ENCODE data around the gene PPP6R2.
A peak's percentile ranks its signal among the peaks of the same experiment; 100 is the strongest.

Gene PPP6R2

GRCh38 chr22:50305923-50306566 lies 37.1 kb upstream of the PPP6R2 start:
- peak; percentile 93 for DNase-seq

DNA sequence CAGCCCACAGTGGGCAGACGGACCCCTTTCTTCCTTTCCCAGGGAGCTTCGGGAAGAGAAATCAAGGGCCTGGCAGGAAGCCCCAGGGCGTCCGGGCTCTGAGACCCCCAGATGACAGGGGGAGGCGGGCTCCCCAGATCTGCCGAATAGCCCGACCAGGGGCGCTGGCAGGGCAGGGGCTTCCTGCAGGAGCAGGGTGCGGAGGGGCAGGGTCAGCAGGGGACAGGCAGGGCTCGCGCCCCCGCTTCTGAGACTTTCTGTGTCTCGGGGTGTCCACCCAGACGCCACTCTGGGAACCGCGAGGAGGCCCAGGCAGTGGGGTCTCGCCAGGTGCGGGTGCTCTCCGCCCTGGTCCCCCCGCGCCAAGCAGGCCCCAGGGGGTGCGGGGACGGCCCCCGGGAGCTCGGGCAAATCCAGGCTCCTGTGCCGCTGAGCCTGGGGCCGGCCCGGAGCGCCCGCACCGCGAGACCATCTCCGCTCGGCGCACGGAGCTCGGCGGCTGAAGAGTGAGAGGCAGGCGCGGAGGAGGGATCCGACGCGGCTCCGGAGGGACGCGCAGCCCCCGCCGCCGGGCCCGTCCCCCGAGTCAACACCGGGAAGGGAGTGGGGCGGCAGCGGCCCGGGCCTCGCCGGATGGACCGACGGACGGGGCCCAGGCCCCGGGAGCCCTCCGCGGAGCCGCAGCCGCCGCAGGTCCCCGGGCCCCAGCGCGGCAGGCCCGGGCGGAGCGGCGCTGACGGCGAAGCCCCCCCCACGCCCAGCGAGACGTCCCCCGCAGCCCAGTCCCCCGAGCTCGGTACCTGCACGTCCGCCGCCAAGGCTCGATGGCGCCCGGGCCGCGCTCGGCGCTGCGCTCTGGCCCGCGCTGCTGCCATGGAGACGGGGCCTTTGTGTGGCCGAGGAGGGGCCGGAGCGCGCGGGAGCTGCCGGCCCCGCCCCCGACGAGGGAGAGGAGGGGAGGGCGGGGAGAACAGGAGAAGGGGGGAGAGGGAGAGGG lies 36.1 kb upstream of the PPP6R2 start, which contains the start of gene PLXNB2:
PLXNB2 (minus strand) TSS at position 894 of the 997 bp plus-strand sequence. CDS start 17,062 bp downstream, outside the sequence.
- peak; percentile 74 for DNase-seq

DNA sequence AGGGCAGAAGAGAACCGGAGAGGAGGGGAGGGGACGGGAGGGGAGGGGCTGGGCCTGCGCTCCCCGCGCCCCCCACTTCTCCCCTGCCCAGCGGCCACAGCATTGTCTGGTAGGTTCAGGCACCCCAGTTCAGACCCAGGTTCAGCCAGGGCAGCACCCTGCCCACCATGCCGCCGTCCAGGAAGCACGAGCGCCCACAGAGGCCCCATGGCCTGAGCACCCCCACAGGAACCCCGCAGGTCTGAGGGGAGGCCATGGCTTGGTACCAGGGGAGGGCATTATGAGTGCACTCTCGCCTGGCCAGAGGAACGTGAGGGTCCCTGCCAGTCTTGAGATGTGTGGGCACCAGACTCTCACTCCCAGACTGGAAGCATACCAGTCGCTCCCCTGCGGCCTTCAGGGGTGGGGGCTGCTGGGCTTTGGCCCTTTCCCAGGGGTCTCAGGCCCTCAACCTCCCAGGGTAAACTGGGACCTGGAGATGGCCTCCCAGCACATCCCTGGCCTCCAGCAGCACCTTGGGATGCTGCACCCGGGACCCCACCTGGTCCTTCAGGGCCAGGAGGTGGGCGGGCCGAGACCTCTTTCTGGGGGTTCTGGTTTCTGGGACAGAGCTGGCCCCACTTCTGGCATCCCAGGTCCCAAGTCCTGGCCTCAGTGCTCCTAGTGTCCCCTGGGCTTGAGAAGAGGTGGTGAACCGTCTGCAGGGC lies 35.1 kb upstream of the PPP6R2 start:
- DNase-seq, result no peak

GRCh38 chr22:50308597-50308935 lies 34.6 kb upstream of the PPP6R2 start:
- peak; percentile 65 for DNase-seq

- DNase-seq, result no peak
These were observed 34.0 kb upstream of the PPP6R2 start for GRCh38 chr22:50308986-50309600.

- DNase-seq, result no peak
These were observed 33.5 kb upstream of the PPP6R2 start for GRCh38 chr22:50309601-50309991.

DNA sequence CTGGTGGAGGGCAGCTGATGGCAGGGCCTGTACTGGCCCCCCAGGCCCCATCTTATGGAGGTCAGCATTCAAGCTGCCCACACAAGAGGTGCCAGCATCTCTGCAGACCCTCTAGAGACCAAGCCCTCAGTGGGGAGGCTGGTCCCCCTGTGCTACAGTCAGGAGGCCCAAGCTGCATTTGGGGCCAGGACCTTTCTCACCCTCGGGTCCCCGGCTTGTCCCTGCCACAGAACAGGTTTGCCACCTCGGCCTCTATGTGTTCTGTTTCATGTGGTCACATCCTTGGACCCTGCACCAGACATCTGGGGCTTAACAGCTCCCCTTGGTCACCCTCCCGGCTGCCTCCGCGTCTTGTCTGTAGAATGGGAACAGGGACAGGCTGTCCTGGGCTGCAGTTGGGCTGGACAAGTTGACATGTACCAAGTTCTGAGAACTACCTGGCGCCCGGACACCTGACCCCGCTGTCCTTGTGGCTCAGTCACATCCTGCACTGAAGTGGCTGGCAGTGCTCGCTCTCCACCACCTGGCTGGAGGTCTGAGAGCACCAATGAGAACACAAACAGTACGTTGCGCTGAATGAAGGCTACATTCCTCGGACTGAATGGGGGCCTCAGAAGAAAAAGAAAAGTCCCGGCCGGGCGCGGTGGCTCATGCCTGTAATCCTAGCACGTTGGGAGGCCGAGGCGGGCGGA lies 33.0 kb upstream of the PPP6R2 start:
- no peak for DNase-seq

DNA sequence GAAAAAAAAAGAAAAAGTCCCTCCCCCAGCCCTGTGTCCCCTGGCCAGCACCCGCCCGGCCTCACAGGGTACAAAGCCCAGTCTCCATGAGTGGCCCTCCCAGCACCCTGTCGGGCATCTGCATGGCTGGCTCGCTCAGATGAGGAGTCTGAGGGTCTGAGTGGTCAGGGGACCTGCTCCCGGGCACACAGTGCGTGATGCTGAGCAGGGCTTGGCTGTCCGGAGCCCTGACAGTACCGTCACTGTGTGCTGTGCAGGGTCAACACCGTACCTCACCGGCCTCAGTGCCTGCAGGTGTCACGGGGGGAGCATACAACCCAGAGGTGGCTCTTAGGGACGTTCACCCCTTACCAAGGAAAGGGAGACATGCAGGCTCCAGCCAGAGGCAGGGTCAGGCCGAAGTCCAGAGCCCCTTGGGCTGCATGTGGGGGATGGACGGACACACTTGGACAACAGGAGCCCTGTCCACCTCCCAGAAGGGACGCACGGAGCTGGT lies 32.1 kb upstream of the PPP6R2 start:
- DNase-seq, result no peak

GRCh38 chr22:50311606-50312351 lies 31.3 kb upstream of the PPP6R2 start:
- no peak for DNase-seq

GRCh38 chr22:50312371-50312770 lies 30.8 kb upstream of the PPP6R2 start:
- DNase-seq, result no peak

DNA sequence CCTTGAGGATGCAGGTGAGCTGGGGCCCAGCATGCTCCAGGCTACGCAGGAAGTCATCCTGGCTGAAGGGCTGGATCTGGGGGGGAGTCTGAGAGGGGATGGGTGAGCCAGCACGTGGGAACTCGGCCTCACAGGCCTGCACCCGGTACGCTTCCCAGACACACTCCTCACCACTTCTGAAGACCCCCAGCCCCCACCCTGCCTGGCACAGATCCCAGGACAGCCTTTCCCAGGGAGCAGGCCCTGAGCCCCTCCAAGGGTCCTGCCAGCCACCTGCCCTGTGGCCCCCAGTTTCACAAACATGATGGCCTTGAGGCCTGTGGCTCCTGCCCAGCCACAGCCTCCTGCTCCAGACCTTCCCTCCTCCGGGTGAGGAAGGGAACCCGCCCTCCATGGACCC lies 30.1 kb upstream of the PPP6R2 start:
- DNase-seq, result no peak

- no peak for DNase-seq
These were observed 29.5 kb upstream of the PPP6R2 start for GRCh38 chr22:50313600-50313999.

DNA sequence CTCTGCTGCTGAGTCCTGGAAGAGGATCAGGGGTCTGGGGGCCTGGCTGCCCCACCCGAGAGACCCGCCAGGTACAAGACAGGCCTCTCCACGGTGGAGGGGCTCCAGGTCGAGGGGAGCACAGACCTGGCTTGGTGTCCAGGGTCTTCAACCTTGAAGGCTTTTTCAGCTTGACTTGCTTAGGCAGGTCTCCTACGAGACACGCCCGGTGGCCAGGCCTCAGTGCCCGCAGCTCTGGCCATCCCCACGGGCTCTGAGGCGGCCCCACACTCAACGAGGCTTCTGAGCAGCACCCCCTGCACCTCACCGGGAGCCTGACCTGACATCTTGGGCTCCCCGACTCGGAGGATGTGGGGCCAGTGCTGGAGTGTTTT lies 29.1 kb upstream of the PPP6R2 start:
- DNase-seq, result no peak

DNA sequence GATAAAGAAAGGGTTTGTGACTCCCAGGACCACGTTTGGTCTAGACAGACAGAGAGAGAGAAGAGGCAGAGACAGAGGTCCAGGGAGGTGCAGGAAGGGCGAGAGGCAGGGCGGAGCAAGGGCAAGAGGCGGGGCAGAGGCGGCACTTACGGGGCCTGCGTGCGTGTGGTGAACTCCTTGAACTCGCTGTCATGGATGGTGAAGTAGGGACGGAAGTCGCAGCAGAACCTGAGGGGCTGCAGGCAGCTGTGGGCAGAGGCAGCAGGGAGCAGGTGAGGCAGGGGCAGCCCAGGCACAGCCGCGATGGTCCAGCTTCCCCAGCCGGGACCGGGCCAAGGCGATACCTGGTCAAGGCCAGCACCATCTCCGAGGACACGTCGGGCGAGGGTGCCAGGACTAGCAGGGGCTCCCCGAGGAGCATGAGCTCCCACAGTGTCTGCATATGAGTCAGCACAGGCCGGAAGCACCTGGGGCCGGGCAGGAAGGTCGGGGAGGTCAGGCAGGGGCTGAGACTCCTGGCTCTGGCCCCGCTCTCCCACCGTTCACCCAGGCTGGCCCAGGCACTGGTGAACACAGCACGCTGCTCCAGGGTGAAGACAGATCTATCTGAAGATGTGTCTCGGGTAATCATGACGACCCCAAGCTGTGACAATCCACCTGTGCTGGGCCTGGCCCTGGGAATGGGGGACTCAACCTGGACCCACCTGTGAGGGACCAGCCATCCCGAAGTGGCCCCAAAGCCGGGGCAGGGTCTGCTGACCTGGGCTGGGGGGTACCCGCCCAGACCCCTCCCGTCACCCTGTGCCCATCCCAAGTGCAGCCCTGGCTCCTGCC lies 28.5 kb upstream of the PPP6R2 start:
- DNase-seq, result no peak

DNA sequence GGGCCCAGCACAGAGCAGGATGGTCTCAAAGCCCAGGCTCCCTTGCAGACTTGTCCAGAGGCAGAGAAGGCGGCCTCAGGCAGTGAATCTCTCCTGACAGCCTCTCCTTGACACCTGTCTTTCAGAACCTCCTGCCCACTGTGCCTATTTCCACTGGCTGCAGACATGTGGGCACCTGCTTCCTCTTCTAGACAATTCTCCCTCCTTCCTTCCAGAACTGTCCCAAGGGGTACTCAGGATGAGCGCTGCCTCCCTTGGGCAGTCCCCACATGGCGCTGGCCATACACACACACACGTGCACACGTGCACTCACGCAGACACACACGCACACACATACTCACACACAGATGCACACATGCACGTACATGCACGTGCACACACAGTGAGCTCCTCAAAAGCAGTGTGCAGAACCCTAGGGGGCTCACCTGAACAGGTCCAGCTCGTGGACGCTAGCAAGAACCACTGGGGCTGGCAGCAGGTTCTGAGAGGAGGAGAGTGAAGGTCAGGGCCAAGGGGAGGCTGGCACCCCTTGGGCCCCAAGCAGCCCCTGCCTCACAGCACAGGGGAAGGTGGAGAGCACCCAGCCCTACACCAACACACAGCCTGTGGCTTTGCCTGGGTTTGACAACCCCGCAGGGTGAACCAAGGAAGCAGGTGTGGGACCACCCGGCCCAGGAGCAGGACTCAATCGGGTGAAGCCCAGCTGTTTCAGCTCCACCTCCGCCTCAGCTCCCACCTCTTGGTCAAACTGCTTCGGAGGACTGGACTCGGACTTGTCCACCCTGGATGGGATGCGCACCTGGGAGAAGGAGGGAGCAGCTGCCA lies 27.6 kb upstream of the PPP6R2 start:
- no peak for DNase-seq

GRCh38 chr22:50316114-50317065 lies 26.7 kb upstream of the PPP6R2 start:
- DNase-seq, result no peak

DNA sequence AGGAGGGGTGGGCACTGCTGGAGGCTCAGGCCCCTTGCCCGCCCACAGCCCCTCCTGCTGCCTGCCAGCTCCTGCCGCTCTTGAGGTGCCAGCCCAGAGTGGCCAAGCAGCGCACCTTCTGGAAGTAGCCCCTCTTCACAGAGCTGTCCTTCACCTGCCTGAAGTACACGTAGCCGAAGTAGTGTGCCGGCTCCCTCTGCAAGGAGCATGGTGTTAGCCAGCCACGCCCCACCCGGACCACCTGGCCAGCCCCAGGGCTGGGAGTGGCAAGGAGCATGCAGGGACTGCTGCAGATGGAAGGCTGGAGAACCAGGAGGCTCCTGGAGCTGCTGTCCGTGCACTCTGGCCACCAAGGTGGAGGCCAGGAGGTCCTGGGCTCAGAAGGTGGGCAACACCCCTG lies 25.9 kb upstream of the PPP6R2 start:
- no peak for DNase-seq

DNA sequence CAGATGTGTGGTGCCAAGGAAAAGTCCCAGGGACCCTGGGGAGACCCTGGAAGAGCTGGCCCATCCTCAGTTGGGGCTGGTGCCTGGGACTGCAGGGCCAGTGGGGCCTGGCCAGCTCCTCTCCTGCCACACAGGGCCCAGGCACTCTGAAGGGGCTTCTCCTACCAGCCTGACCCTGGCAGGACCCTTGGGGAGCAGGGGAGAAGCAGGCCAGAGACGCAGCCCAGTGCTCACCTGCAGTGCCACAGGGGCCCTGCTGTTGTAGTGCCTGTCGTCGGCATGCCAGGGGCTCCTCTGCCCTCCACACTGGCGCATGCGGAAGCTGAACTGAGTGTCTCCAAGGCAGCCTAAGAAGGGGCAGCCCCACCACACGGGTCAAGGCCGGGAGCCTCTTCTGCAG lies 25.5 kb upstream of the PPP6R2 start:
- DNase-seq, result no peak

DNA sequence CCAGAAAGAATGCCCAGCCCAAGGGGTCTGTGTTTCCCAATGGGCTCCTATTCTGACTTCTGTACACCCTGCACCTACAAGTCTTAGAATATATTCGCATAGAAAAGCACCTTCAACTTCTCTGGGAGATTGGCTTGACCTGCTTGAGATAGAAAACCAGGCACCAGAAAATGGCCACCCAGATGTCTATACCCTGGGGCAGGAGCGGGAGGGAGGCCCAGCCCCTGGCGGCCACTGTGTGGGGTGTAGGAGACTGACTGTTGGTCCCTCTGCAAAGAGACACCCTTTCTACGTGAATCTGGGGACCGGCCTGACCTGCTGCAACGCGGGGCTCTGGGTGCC lies 24.8 kb upstream of the PPP6R2 start:
- DNase-seq, result no peak

Data from fibroblast of upper back skin (primary cell).